NCI-H446 treated with DMSO at 0.1 percent for 48 hours (cell line): ENCODE data around the gene DGLUCY.
"Not testable (repeated sequence)": the region's sequence is repeated elsewhere in the genome, so short reads cannot be mapped to it uniquely, and the experiment has no call there.

Experiments
- DNase-seq: peaks from one replicate; lab custom pipeline; 2025; lab: John Stamatoyannopoulos, UW

DGLUCY gene

DNA sequence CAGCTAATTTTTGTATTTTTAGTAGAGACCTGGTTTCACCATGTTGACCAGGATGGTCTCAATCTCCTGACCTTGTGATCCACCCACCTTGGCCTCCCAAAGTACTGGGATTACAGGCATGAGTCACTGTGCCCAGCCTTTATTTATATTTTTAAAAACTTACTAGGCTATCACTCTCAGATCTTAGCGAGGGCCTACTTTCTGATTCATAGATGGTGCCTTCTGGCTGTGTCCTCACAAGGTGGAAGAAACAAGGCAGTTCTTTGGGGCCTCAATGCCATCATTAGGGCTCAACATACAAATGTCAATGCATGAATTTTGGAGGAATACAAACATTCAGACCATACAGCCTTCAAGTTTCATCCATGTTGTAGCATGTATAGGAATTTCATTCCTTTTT, 2.4 kb upstream of the DGLUCY start:
- DNase-seq, result no peak

DNA sequence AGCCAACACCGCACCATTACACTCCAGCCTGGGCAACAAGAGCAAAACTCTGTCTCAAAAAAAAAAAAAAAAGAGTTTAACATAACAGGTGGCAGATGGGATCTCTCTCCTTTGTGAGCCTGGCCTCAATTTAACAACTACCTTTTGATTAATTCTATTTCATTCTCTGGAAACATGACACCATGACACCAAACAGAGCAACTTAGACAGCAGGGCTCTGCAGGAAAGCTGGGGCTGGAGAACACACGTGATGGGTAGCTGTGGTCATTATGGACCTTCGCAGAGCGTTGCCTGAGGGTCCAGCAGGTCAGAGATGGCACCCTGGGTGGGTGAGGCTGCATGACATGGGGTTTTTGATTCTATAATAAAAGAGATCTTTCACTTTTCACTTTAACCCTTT, 1.7 kb upstream of the DGLUCY start:
- DNase-seq, result no peak

DNA sequence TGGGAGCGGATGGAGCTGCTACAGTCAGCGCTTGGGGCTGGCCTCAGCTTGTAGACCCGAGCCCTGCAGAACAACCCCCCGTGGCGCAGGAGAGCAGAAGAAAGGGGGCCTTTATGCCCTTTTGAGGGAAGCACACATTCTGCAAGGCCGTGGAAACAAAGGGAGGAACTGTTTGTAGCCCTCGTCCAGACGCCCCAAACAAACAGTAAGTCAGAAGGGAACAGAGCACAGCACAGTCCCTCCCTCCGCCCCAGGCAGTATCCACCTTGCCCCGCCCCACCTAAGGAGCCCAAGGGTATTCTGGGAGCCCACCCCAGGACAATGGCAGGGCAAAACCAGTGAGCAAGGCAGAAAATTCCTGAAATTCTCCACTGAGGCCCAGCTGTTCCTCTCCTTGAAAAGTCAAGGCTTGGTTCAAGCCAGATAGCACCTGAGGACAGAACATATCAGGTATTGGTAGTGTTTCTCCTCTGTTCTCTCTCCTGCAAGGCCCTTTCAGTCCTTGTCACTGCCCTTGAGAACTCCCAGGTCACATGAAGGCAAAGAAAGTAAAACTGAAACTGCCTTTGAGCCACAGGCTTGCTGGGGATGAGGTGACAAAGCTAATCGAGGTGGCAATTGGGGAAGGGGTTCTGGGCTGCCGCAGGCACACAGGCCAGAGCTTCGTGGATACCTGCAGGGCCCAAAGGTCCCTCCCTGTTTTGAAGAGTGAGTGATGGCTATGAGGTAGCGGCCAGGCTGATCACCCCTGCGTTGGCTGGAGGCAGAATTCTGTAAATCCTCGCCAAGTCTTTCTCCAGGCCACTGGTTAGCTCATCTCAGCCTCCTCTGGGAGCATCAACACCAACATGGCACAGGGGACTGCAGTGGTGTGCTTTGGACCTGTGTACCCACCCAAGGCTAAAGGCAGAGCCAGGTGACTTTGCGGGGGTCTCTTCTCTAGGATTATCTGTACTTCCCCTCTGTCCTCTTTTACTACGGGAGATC, 499 bp downstream of the DGLUCY start:
- peak; percentile 68 for DNase-seq

DNA sequence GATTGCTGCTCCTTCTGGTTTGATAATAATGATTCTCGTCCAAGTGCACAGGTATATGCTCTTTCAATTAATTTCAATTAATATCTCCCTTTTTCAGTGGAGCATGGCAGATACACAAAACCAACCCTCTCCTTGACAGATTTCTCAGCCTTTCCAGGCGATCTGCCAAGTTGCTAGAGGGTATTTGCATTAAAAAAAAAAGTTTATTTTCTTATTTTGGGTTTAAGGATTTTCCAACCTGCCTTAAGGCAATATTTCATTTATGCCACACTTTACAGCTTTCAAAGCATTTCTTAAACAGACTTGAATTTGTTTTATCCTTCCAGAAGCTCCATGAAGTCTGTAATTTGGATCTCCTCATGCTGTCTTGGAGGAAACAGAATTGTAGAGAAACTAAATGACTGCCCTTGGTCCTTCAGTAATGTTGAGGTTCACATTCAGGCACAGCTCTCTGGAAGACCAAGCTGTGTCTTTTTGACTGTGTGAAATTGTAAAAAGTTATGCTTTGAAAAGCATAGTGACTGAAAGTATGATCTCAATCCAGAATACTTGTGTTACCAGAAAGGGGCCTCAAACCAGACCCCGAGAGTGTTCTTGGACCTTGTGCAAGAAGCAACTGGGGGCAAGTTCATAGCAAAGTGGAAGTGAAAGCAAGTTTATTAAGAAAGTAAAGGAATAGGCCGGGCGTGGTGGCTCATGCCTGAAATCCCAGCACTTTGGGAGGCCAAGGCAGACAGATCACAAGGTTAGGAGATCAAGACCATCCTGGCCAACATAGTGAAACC, 2.3 kb downstream of the DGLUCY start:
- peak; percentile 28 for DNase-seq

DNA sequence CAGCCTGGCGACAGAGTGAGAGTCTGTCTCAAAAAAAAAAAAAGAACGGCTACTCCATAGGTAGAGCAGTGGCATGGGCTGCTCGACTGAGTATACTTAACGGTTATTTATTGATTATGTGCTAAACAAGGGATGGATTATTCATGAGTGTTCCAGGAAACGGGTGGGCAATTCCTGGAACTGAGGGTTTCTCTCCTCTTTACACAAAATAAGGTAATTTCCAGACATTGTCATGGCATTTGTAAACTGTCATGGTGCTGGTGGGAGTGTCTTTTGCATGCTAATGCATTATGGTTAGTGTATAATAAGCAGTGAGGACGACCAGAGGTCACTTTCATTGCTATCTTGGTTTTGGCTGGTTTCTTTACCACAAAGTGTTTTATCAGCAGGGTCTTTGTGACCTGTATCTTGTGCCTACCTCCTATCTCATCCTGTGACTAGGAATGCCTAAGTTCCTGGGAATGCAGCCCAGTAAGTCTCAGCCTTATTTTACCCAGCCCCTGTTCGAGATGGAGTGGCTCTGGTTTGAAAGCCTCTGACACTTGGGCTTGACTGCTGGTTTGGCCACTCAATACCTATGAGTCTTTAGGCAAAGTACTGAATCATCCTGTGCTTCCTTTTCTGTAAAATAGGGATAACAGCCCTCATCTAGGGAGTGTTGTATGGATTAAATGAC, 3.2 kb downstream of the DGLUCY start:
- DNase-seq, result no peak

DNA sequence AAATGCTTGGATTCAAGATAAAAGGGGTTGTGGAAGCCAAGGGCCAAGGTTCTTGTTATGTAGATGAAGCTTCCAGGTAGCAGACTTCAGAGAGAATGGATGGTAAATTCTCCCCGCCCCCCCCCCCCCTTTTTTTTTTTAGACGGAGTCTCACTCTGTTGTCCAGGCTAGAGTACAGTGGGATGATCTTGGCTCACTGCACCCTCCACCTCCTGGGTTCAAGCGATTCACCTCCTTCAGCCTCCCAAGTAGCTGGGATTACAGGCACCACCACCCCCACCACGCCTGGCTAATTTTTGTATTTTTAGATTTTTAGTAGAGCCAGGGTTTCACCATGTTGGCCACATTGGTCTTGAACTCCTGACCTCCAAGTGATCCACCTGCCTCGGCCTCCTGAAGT, 4.1 kb downstream of the DGLUCY start:
- DNase-seq, result no peak

DNA sequence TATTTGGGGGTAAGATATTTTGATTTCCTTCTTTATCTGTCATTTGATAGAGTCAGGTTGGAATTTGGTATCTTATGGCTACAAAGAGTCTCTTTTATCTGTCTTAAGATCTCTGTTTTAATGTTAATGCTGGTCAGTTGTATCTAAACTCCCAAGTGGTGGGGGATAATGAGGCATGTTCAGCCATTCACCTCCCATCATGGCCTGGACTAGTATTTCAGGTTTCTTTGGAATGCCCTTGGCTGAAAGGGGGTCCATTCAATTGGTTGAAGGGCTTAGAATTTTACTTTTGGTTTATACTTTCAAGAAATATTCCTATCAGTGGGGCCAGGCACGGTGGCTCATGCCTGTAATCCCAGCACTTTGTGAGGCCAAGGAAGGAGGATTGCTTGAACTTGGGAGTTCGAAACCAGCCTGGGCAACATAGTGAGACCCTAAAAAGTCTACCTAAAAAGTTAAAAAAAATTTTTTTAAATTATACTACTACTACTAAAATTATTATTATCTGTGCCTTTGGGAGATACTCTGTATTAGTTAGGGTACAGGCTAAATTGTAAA, 4.7 kb downstream of the DGLUCY start:
- DNase-seq, result no peak

DNA sequence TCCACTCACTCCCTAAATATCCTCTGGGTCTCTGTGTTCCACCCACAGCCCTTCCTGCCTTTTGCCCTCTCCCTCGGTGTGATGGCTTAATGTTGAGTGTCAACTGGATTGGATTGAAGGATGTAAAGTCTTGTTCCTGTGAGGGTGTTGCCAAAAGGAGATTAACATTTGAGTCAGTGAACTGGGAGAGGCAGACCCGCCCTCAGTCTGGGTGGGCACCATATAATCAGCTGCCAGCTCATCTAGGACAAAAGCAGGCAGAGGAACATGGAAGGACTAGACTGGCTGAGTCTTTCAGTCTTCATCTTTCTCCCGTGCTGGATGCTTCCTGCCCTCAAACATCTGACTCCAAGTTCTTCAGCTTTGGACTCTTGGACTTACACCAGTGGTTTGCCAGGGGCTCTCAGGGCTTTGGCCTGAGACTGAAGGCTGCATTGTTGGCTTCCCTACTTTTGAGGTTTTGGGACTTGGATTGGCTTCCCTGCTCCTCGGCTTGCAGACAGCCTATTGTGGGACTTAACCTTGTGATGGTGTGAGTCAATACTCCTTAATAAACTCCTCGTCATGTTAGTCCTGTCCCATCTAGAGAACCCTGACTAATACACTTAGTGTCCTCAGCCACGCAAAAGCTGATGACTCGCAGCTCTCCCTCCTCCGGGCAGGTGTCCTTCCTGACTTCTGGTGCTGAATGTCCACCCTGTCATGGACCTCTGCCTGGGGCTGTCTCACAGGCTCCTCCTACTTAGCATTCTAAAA, 5.9 kb downstream of the DGLUCY start:
- no peak for DNase-seq

DNA sequence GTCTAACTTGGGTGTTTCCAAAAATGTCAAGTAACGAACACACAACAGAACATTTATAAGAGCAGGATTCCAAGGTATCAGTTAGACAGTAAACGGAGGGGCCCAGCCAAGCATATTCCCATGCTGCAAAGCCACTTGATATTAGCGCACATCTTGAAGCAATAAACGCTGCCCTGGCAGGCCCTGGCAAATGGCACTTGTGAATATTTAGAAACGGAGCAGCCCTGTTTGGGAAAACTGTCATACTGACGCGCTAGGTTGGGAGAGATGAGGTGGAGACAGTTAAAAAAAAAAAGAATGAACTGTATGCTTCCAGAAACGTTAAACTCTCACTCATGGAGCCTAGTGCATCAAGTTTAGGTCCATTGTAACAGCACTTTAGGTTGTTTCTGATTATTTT, 9.3 kb downstream of the DGLUCY start:
- no peak for DNase-seq

DNA sequence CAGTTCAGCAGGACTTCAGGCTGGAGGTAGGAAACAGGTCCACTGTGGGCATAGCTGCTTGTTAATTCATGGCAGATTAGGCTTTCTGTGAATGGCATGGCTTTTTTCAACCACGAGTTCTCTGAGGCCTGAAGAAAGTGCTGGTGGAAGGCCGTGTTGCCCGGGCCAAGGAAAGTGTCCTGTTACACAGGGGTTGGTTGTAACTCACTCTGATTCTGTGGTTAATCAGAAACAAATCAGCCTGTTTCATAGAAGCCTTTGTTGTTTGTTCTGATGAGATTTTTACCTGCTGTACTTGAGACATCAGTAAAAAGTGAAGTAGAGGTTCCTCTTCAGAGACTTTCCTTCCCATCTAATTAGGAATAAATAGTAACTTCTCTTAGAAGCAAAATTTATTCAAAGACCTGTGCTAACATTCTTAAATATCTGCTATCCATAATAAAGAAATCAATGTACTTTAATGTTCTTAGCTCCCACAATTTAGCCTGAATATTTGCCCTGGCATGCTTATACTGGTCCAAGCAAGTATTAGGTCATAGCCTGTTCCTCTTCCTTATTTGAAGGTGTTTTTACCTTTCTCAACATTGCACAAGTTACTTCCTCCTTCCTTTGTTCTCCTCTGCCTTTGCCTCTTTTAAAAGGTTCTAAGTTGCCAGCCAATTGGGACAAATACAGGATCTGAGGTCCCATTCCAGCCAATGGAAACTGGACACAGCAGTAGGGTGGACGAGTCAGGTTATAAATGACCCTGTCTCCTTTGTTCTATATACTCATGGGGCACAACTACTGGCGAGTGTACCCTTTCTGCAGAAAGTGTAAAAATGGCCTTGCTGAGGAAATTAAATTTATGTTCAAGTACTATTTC, 10.8 kb downstream of the DGLUCY start:
- DNase-seq, result not testable (repeated sequence)

DNA sequence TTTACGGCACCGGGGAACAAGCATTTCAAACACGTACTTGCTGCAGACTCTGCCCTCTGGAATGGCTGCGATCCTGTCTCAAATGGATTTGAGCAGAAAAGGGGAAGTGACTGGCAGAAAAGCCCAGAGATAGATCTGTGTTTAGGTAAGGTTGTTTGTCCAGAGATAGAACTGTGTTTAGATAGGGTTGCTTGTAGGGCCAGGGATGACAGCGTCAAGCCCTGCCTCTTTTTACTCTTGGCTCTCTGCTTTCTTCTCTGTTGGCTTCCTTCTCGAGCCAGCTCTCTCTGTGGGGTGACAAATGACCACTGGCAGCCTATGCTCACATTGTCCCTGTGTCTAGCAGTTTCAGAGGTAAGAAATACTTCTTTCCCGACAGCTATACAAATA, 11.4 kb downstream of the DGLUCY start:
- no peak for DNase-seq

DNA sequence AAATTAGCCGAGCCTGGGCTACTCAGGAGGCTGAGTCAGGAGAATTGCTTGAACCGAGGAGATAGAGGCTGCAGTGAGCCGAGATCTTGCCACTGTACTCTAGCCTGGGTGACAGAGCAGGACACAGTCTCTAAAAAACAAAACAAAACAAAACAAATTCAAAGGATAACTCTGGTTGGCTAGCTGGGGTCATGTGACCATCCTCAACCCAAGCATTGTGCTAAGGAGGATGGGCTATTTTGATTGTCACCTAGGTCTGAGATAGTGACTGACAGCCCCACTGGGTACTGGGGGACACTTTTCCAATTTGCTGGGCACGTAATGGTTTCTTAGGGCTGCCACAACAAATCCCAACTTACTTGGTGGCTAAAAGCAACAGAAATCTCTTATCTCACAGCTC, 11.9 kb downstream of the DGLUCY start:
- no peak for DNase-seq

DNA sequence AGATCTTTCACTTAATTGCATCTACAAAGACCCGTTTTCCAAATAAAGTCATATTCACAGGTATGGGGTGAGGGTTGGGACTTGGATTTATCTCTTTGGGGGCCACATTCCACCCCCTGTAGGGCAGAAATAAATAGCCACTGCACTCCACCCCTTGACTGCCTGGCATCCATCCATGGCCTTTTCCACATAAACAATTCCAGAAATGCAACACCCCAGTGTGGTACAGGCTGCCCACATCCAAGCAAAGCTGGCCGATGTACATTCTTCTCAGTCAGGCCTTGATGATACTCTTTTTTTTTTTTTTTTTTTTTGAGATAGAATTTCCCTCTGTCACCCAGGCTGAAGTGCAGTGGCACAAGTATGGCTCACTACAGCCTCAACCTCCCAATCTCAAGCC, 12.9 kb downstream of the DGLUCY start:
- no peak for DNase-seq

DNA sequence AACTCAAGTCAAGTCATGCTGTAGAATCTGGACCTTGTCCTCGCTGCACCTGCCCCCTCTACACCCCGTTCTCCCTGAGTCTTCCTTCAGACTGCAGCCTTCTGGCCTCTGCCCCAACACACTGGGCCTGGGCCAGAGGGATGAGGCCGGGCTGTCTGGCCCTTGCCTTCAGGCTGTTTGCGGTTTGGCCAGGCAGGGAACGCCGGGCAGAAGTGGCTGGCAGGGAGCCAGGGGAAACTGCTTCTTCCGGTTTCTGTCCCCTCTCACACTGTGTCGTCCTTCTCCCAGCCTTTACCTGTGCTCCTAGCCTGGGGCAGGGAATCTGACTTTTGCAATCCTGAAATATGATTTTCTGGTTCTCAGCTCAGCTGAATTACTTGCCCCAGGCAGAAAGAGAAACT, 13.5 kb downstream of the DGLUCY start:
- DNase-seq, result no peak

DNA sequence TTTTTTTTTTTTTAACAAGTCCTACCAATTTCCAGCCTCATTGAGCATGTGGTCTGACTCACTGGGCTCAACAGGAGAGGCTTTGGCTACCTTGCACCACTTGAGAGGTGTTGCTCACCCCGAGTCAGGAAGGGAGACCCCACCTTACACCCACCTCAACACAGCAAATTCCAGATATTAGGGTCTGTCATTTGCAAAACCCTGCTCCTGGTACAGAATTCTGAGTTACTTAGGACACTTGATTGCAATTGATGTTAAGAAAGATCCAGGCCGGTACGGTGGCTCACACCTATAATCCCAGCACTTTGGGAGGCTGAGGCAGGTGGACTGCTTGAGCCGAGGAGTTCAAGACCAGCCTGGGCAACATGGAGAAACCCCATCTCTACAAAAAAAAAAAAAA, 14.1 kb downstream of the DGLUCY start:
- no peak for DNase-seq

DNA sequence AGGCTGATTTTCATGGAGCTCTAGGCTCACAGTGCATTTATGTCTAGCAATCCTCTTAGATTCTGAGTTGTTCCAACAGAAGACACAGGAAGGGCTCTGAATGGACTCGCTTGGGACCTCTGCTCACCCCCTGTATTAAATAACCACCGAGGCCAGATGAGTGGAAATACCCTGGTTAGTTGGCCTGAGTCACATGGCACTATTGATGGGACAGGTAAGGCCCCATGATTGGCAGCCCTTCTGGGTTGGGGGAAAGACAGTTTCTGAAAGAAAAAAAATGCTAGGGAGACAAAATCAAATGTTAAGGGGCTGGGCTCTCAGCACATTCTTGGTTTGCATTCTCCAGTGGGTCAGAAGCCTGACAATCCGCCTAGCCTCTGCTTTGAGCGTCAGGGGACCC, 14.8 kb downstream of the DGLUCY start:
- DNase-seq, result no peak

DNA sequence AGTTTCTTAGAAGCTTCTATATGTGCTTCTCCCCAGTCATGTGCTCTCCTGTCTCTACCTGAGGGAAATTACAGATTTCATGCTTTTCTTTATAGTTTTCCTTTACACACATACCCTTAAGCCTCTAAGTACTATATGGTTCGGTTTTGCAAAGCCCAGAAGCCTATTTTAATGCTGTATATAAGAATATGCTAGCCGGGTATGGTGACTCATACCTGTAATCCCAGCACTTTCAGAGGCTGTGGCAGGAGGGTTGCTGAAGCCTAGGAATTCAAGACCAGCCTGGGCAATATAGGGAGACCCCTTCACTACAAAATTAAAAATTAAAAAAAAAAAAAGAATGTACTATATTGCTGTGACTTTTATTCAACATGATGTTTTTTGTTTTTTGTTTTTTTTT, 15.4 kb downstream of the DGLUCY start:
- DNase-seq, result no peak

DNA sequence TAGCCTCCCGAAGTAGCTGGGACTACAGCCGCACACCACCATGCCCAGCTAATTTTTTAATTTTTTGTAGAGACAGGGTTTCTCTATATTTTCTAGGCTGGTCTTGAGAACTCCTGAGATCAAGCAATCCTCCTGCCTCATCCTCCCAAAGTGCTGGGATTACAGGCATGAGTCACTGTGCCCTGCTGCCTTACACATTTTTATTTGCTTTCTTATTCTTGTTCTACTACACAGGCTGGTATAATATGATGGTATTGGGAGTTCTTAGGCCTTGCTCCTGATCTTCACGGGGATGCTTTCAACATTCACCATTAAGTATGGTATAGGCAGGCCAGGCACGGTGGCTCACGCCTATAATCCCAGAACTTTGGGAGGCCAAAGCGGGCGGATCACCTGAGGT, 21.2 kb downstream of the DGLUCY start:
- no peak for DNase-seq

DNA sequence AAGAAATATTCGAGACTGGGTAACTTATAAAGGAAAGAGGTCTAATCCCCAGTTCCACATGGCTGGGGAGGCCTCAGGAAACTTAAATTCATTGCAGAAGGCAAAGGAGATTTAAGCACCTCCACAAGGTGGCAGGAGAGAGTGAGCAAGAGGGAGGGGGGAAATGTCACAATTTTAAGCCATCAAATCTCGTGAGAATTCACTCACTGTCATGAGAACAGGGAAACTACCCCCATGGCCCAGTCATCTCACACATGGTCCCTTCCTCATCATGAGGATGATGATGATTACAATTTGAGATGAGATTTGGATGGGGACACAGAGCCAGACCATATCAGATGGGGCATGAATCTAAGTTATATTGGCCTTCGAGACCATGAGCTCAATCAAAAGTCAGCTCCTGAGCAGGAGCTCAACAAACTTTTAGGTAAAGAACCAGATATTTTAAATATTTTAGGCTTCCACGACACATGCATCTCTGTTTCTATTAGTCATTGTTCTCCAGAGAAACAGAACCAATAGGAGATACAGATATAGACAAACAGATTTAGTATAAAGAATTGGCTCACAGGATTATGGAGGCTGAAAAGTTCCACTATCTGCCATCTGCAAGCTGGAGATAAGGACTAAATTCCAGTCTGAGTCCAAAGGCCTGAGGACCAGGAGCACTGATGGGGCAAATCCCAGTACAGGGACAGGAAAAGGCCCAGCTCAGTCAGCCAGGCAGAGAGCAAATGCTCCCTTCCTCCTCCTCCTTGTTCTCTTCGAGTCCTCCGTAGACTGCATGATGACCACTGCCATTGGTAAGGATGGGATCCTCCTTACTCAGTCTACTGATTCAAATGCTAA, 24.9 kb downstream of the DGLUCY start:
- DNase-seq, result no peak

DNA sequence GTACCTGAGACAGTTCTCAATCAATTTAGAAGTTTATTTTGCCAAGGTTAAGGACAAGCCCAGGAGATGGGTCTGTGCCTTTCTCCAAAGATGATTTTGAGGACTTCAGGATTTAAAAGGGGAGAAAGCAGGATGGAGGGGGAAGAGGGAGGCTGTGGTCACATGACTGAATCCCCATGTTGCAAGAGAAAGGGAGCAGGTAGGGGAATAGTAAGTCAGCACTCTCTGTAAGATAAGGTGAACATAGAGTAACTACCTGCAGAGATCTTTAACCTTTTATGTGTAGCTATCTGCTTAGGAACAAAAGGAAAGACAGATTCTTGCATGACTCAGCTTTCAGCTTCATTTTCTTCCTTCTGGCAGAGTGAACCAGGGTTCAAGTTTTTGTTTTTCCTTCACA, 25.9 kb downstream of the DGLUCY start:
- DNase-seq, result no peak
